Measurements from ENCODE around the gene PROCA1. TPM values are rescaled to one million over a fixed set of nuclear protein-coding genes. Genes with fewer than 3 reads are reported as not detected.

Gene PROCA1
- total RNA-seq, 2 experiments from 2014 or later = 4.5 to 4.6 TPM

DNA sequence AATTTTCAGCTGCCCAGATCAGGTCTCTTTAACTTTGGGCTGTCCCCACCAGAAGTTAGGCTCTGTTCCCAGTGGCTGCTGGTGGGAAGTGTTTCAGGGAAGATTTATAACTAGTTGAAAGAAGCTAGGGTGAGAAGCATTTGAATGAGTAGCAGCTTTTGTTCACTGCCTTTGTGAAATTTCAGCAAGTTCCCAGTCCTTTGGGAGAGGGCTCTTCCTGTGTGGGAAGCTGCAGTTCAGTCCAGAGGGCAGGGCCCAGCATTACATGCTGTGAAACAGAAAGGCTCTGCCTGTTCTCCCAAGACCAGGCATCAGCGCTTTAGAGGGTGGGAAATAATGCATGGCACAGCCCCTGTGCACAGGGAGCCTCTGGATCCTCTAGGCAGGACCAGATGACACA is 17.8 kb downstream of the PROCA1 start:
- Histone ChIP-seq H3K79me2 (ENCODE audit: insufficient read depth, low read depth, low read length) (no peaks in the 10 kb centered on the region), H3K9me3 (ENCODE audit: low read length) (no peaks in the 10 kb centered on the region), H3K9me2 (ENCODE audit: insufficient read depth, low read length) (no peaks in the 10 kb centered on the region), H3K36me3 (ENCODE audit: insufficient read depth, low read length) (peaks cover 90% of the 10 kb centered on the region), H3K27ac (ENCODE audit: low read depth, low read length, poor library complexity, severe bottlenecking) (no peak overlapping the region), H3K4me2 (ENCODE audit: low read length) (no peak overlapping the region), H2AFZ (ENCODE audit: low read length) (no peak overlapping the region), H4K20me1 (ENCODE audit: insufficient read depth, low read length) (no peaks in the 10 kb centered on the region), H3K4me1 (ENCODE audit: insufficient read depth, low read length, poor library complexity, severe bottlenecking) (no peaks in the 10 kb centered on the region), H3K4me3 (ENCODE audit: low read depth, low read length, poor library complexity, severe bottlenecking) (no peak overlapping the region)
- intact Hi-C loops (cut with micrococcal nuclease; ENCODE audit: unreplicated experiment) = no loop called here
- POLR2A ChIA-PET = interaction anchor here (0.7 kb wide), 1 partner anchor 93 kb away, joined by 3 read pairs; no protein-coding TSS in a partner anchor
- CTCF ChIA-PET (ENCODE audit: unreplicated experiment) = no interaction called here
- no peak for TF ChIP-seq EZH2phosphoT487 (IDR thresholded peaks at IDR 0.05; ENCODE audit: borderline replicate concordance, low read depth, low read length)
- TF ChIP-seq CTCF (conservative IDR thresholded peaks at IDR 0.05; ENCODE audit: low read length) = no peak
- DNase-seq (ENCODE audit: low spot score) = no peak
- no TSS peak for BruUV-seq (replicated peaks)

GRCh38 chr17:28689011-28689410 is 22.7 kb downstream of the PROCA1 start:
- CTCF ChIA-PET (ENCODE audit: unreplicated experiment) = no interaction called here

More at GRCh38 chr17:28689011-28689410, 22.7 kb downstream of the PROCA1 start:
- no TSS peak for BruUV-seq (replicated peaks)
- H4K20me1 ChIP-seq (ENCODE audit: insufficient read depth, low read length) = no peaks in the 10 kb centered on the region
- H3K79me2 ChIP-seq (ENCODE audit: insufficient read depth, low read depth, low read length) = no peaks in the 10 kb centered on the region
- H3K9me2 ChIP-seq (ENCODE audit: insufficient read depth, low read length) = no peaks in the 10 kb centered on the region
- H3K36me3 ChIP-seq (ENCODE audit: insufficient read depth, low read length) = peaks cover 90% of the 10 kb centered on the region
- no peaks in the 10 kb centered on the region for H3K9me3 ChIP-seq (ENCODE audit: low read length)
- intact Hi-C loops (cut with micrococcal nuclease; ENCODE audit: unreplicated experiment) = loop anchor here (10.0 kb wide), 1 partner anchor 64 kb away; no protein-coding TSS in a partner anchor
- TF ChIP-seq CTCF (conservative IDR thresholded peaks at IDR 0.05; ENCODE audit: low read length) (no peak), EZH2phosphoT487 (IDR thresholded peaks at IDR 0.05; ENCODE audit: borderline replicate concordance, low read depth, low read length) (no peak)
- H3K4me1 ChIP-seq (ENCODE audit: insufficient read depth, low read length, poor library complexity, severe bottlenecking) = no peaks in the 10 kb centered on the region
- DNase-seq (ENCODE audit: low spot score) = no peak
- no peak overlapping the region for H3K4me2 ChIP-seq (ENCODE audit: low read length)
- H3K4me3 ChIP-seq (ENCODE audit: low read depth, low read length, poor library complexity, severe bottlenecking) = no peak overlapping the region
- POLR2A ChIA-PET = interaction anchor here (1.3 kb wide), 1 partner anchor 11 kb away, joined by 3 read pairs; no protein-coding TSS in a partner anchor
- no peak overlapping the region for H2AFZ ChIP-seq (ENCODE audit: low read length)
- no peak overlapping the region for H3K27ac ChIP-seq (ENCODE audit: low read depth, low read length, poor library complexity, severe bottlenecking)

Data from OCI-LY7 (cell line).